ENCODE results near the gene RNF115. TPM values are rescaled to one million over a fixed set of nuclear protein-coding genes. Genes with fewer than 3 reads are reported as not detected.
A peak's percentile ranks its signal among the peaks of the same experiment; 100 is the strongest.

The RNF115 gene
- polyA plus RNA-seq, 3 donors, result 3.5 to 5.4 (median 5.2) TPM

- H3K27me3 Mint-ChIP-seq (ENCODE audit: low read depth in 3 of 3), result no peaks in the 10 kb centered on the region
- Histone ChIP-seq H3K27me3 (ENCODE audit: control insufficient read depth in 2 of 2, insufficient read depth in 2 of 2, low read length in 2 of 2) (no peaks in the 10 kb centered on the region), H2AFZ (ENCODE audit: insufficient read depth, low read depth, low read length, poor library complexity, severe bottlenecking) (no peak overlapping the region), H3K27ac (ENCODE audit: low read depth in 1 of 2, low read length in 2 of 2) (no peak overlapping the region), H3K4me1 (ENCODE audit: control insufficient read depth in 1 of 2, insufficient read depth in 2 of 2, low read length in 2 of 2) (no peaks in the 10 kb centered on the region), H3K4me3 (replicated peaks in 1 of 3; ENCODE audit: low read depth in 2 of 3, low read length in 3 of 3) (no peak overlapping the region), H3K4me2 (replicated peaks; ENCODE audit: extremely low read depth, low read length, poor library complexity, severe bottlenecking) (no peak overlapping the region), H3K36me3 (replicated peaks in 1 of 2; ENCODE audit: control insufficient read depth in 1 of 2, insufficient read depth in 2 of 2, low read length in 2 of 2) (peaks cover 0 to 6% of the 10 kb centered on the region in 2 donors), H3K79me2 (ENCODE audit: insufficient read depth, low read length) (peaks cover 75% of the 10 kb centered on the region), H3K9me3 (replicated peaks in 1 of 2; ENCODE audit: control insufficient read depth in 1 of 2, insufficient read depth in 1 of 2, low read length in 2 of 2) (no peaks in the 10 kb centered on the region), H4K20me1 (ENCODE audit: insufficient read depth, low read length) (peaks cover 68% of the 10 kb centered on the region), H3K9ac (ENCODE audit: insufficient read depth, low read length, poor library complexity, severe bottlenecking) (no peak overlapping the region)
- H3K36me3 Mint-ChIP-seq, result peaks cover 4 to 12% of the 10 kb centered on the region in 2 donors
- no peak overlapping the region for H3K4me3 Mint-ChIP-seq
- peak overlapping the region in 2 of 7 donors; percentile 56 to 69 for H3K27ac Mint-ChIP-seq
- intact Hi-C loops (cut with micrococcal nuclease), result no loop called here
- H3K9me3 Mint-ChIP-seq, result no peaks in the 10 kb centered on the region
- no peak for TF ChIP-seq CTCF (IDR thresholded peaks at IDR 0.05)
- DNase-seq, result no peak
- peaks cover 28% of the 10 kb centered on the region for H3K4me1 Mint-ChIP-seq
- WGBS (ENCODE audit: insufficient coverage), result no CpG with 5 or more reads among the region's 4 CpGs
These were observed 17.5 kb downstream of the RNF115 start for GRCh38 chr1:145806408-145806807.

- peaks cover 0 to 2% (median 0%) of the 10 kb centered on the region in 3 donors for H3K27me3 Mint-ChIP-seq (ENCODE audit: low read depth in 3 of 3)
- Histone ChIP-seq H3K9ac (ENCODE audit: insufficient read depth, low read length, poor library complexity, severe bottlenecking) (no peak overlapping the region), H2AFZ (ENCODE audit: insufficient read depth, low read depth, low read length, poor library complexity, severe bottlenecking) (no peak overlapping the region), H3K27me3 (ENCODE audit: control insufficient read depth in 2 of 2, insufficient read depth in 2 of 2, low read length in 2 of 2) (no peaks in the 10 kb centered on the region), H3K79me2 (ENCODE audit: insufficient read depth, low read length) (peaks cover 87% of the 10 kb centered on the region), H3K27ac (ENCODE audit: low read depth in 1 of 2, low read length in 2 of 2) (no peak overlapping the region), H3K36me3 (replicated peaks in 1 of 2; ENCODE audit: control insufficient read depth in 1 of 2, insufficient read depth in 2 of 2, low read length in 2 of 2) (peaks cover 0 to 7% of the 10 kb centered on the region in 2 donors), H3K9me3 (replicated peaks in 1 of 2; ENCODE audit: control insufficient read depth in 1 of 2, insufficient read depth in 1 of 2, low read length in 2 of 2) (no peaks in the 10 kb centered on the region), H3K4me3 (replicated peaks in 1 of 3; ENCODE audit: low read depth in 2 of 3, low read length in 3 of 3) (no peak overlapping the region), H4K20me1 (ENCODE audit: insufficient read depth, low read length) (peaks cover 76% of the 10 kb centered on the region), H3K4me2 (replicated peaks; ENCODE audit: extremely low read depth, low read length, poor library complexity, severe bottlenecking) (no peak overlapping the region), H3K4me1 (ENCODE audit: control insufficient read depth in 1 of 2, insufficient read depth in 2 of 2, low read length in 2 of 2) (no peaks in the 10 kb centered on the region)
- H3K9me3 Mint-ChIP-seq, result no peaks in the 10 kb centered on the region
- WGBS (ENCODE audit: insufficient coverage), result no CpG with 5 or more reads among the region's 1 CpG
- H3K27ac Mint-ChIP-seq, result no peak overlapping the region
- intact Hi-C loops (cut with micrococcal nuclease), result no loop called here
- no peak for DNase-seq
- peaks cover 39% of the 10 kb centered on the region for H3K4me1 Mint-ChIP-seq
- H3K4me3 Mint-ChIP-seq, result no peak overlapping the region
- TF ChIP-seq CTCF (IDR thresholded peaks at IDR 0.05), result no peak
- peaks cover 7 to 16% of the 10 kb centered on the region in 2 donors for H3K36me3 Mint-ChIP-seq
These were observed 18.8 kb downstream of the RNF115 start for GRCh38 chr1:145805057-145805456.
